ENCODE data around the gene RBM8A.

The RBM8A gene

GRCh38 chr1:145942405-145942804 is 15.1 kb upstream of the RBM8A start:
- Histone ChIP-seq H3K4me1 (ENCODE audit: control insufficient read depth, low read length) (no peaks in the 10 kb centered on the region; the same call in 1 of the 2 replicates), H3K27me3 (ENCODE audit: control insufficient read depth, low read length) (no peaks in the 10 kb centered on the region), H3K9me3 (ENCODE audit: control insufficient read depth, insufficient read depth, low read length) (no peaks in the 10 kb centered on the region), H3K4me3 (ENCODE audit: low read length) (no peak overlapping the region), H3K9me2 (replicated peaks; ENCODE audit: control insufficient read depth, low read length) (no peaks in the 10 kb centered on the region), H4K20me1 (ENCODE audit: control insufficient read depth, insufficient read depth, low read depth, low read length) (no peaks in the 10 kb centered on the region), H3K27ac (ENCODE audit: low read depth, low read length) (no peak overlapping the region), H3F3A (ENCODE audit: control insufficient read depth, insufficient read depth) (no peaks in the 10 kb centered on the region), H3K36me3 (ENCODE audit: control insufficient read depth, low read length) (peaks cover 33% of the 10 kb centered on the region), H3K79me2 (ENCODE audit: control insufficient read depth, low read length) (no peaks in the 10 kb centered on the region), H3K4me2 (ENCODE audit: low read length) (no peak overlapping the region)
- TF ChIP-seq, protein P1, sequence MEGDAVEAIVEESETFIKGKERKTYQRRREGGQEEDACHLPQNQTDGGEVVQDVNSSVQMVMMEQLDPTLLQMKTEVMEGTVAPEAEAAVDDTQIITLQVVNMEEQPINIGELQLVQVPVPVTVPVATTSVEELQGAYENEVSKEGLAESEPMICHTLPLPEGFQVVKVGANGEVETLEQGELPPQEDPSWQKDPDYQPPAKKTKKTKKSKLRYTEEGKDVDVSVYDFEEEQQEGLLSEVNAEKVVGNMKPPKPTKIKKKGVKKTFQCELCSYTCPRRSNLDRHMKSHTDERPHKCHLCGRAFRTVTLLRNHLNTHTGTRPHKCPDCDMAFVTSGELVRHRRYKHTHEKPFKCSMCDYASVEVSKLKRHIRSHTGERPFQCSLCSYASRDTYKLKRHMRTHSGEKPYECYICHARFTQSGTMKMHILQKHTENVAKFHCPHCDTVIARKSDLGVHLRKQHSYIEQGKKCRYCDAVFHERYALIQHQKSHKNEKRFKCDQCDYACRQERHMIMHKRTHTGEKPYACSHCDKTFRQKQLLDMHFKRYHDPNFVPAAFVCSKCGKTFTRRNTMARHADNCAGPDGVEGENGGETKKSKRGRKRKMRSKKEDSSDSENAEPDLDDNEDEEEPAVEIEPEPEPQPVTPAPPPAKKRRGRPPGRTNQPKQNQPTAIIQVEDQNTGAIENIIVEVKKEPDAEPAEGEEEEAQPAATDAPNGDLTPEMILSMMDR (IDR thresholded peaks at IDR 0.05; ENCODE audit: low read depth, low read length, poor library complexity, severe bottlenecking) = no peak
- no peak for TF ChIP-seq EZH2phosphoT487 (IDR thresholded peaks at IDR 0.05; ENCODE audit: borderline replicate concordance, low read length)

DNA sequence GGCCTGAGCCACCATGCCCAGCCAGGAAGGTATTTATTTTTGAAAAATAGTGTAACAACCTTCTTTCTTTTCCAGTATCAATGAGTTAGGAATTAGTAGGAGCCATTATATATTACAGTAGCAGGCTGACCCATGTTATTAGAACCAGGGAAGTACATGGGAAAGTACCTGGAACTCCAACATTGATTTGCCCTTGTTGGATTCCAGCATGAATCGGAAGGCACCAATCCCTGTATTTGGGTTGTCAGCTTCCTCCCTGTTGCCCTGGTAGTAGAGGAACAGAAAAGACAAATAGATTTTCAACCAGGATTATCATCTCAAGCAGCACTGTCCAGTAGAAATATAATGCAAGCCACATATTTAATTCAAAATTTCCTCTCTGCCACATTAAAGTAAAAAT is 10.2 kb upstream of the RBM8A start:
- Histone ChIP-seq H3K27ac (ENCODE audit: low read depth, low read length) (no peak overlapping the region), H3K4me2 (ENCODE audit: low read length) (no peak overlapping the region), H3K27me3 (ENCODE audit: control insufficient read depth, low read length) (no peaks in the 10 kb centered on the region), H3K79me2 (ENCODE audit: control insufficient read depth, low read length) (no peaks in the 10 kb centered on the region), H3K4me1 (ENCODE audit: control insufficient read depth, low read length) (peaks cover 17% of the 10 kb centered on the region), H3K9me3 (ENCODE audit: control insufficient read depth, insufficient read depth, low read length) (no peaks in the 10 kb centered on the region), H4K20me1 (ENCODE audit: control insufficient read depth, insufficient read depth, low read depth, low read length) (no peaks in the 10 kb centered on the region), H3K4me3 (ENCODE audit: low read length) (no peak overlapping the region), H3K9me2 (replicated peaks; ENCODE audit: control insufficient read depth, low read length) (no peaks in the 10 kb centered on the region), H3K36me3 (ENCODE audit: control insufficient read depth, low read length) (peaks cover 36% of the 10 kb centered on the region), H3F3A (ENCODE audit: control insufficient read depth, insufficient read depth) (peaks cover 14% of the 10 kb centered on the region)
- TF ChIP-seq, protein P1 (IDR thresholded peaks at IDR 0.05; ENCODE audit: low read depth, low read length, poor library complexity, severe bottlenecking) = no peak
- no peak for TF ChIP-seq EZH2phosphoT487 (IDR thresholded peaks at IDR 0.05; ENCODE audit: borderline replicate concordance, low read length)

- no peak overlapping the region for H3K27ac ChIP-seq (ENCODE audit: low read depth, low read length)
- TF ChIP-seq, protein P1 (IDR thresholded peaks at IDR 0.05; ENCODE audit: low read depth, low read length, poor library complexity, severe bottlenecking) = no peak
- TF ChIP-seq EZH2phosphoT487 (IDR thresholded peaks at IDR 0.05; ENCODE audit: borderline replicate concordance, low read length) = no peak
Measured at GRCh38 chr1:145936247-145936646, 9.0 kb upstream of the RBM8A start.

More at GRCh38 chr1:145936247-145936646, 9.0 kb upstream of the RBM8A start:
- Histone ChIP-seq H3K9me2 (replicated peaks; ENCODE audit: control insufficient read depth, low read length) (no peaks in the 10 kb centered on the region), H3K27me3 (ENCODE audit: control insufficient read depth, low read length) (no peaks in the 10 kb centered on the region), H3F3A (ENCODE audit: control insufficient read depth, insufficient read depth) (peaks cover 16% of the 10 kb centered on the region), H4K20me1 (ENCODE audit: control insufficient read depth, insufficient read depth, low read depth, low read length) (no peaks in the 10 kb centered on the region), H3K36me3 (ENCODE audit: control insufficient read depth, low read length) (peaks cover 26% of the 10 kb centered on the region), H3K4me2 (ENCODE audit: low read length) (no peak overlapping the region), H3K4me3 (ENCODE audit: low read length) (no peak overlapping the region), H3K9me3 (ENCODE audit: control insufficient read depth, insufficient read depth, low read length) (no peaks in the 10 kb centered on the region), H3K79me2 (ENCODE audit: control insufficient read depth, low read length) (no peaks in the 10 kb centered on the region), H3K4me1 (ENCODE audit: control insufficient read depth, low read length) (peaks cover 25% of the 10 kb centered on the region)
